Fibroblast of lung (primary cell): ENCODE data around the gene SGCD. TPM values are rescaled to one million over a fixed set of nuclear protein-coding genes. Genes with fewer than 3 reads are reported as not detected.

Experiments used
- DNase-seq, 2 donors: peaks; one replicate each; pipeline versions ENCODE4 v3.0.0 to v3.0.0-alpha.2; 2010; ENCODE audit warnings: low read depth in 2 of 2
- H2AFZ ChIP-seq: 2 replicates; pipeline ENCODE4 v1.5.1; 2012; ENCODE audit warnings: low read length, control low read depth, inconsistent platforms
- H3K27ac ChIP-seq: 2 replicates; pipeline ENCODE4 v1.5.1; 2011; ENCODE audit warnings: low read length, control low read depth; ENCODE audit not compliant: insufficient read depth
- H3K27me3 ChIP-seq: 2 replicates; pipeline ENCODE4 v1.5.1; 2011; ENCODE audit warnings: mild to moderate bottlenecking, low read length; ENCODE audit not compliant: control insufficient read depth, insufficient read depth
- H3K36me3 ChIP-seq: 2 replicates; pipeline ENCODE4 v1.5.1; 2011; ENCODE audit warnings: low read length; ENCODE audit not compliant: control insufficient read depth, insufficient read depth
- H3K4me1 ChIP-seq: 2 replicates; pipeline ENCODE4 v1.5.1; 2011; ENCODE audit warnings: low read length; ENCODE audit not compliant: control insufficient read depth, insufficient read depth; ENCODE audit errors: extremely low read depth
- H3K4me2 ChIP-seq: 2 replicates; pipeline ENCODE4 v1.5.1; 2011; ENCODE audit warnings: low read length, control low read depth; ENCODE audit not compliant: insufficient read depth; ENCODE audit errors: extremely low read depth
- H3K4me3 ChIP-seq, 4 experiments: fragments of 200-600 bp in 1 of 4; sonication (generic) in 1 of 4; replicated peaks in 1 of 4; 2 replicates each; pipeline ENCODE4 v1.5.1; 2011 to 2016; ENCODE audit warnings: low read length in 4 of 4, low read depth in 3 of 4, mild to moderate bottlenecking in 3 of 4, control low read depth in 2 of 4, inconsistent platforms in 1 of 4, mixed read lengths in 1 of 4; ENCODE audit not compliant: insufficient read depth in 1 of 4; ENCODE audit errors: control extremely low read depth in 1 of 4
- H3K79me2 ChIP-seq: 2 replicates; pipeline ENCODE4 v1.5.1; 2012; ENCODE audit warnings: mild to moderate bottlenecking, low read length, inconsistent platforms; ENCODE audit not compliant: control insufficient read depth, insufficient read depth
- H3K9ac ChIP-seq: 2 replicates; pipeline ENCODE4 v1.5.1; 2011; ENCODE audit warnings: mild to moderate bottlenecking, low read length, control low read depth; ENCODE audit not compliant: insufficient read depth
- H3K9me3 ChIP-seq: 2 replicates; pipeline ENCODE4 v1.5.1; 2012; ENCODE audit warnings: low read depth, low read length; ENCODE audit not compliant: control insufficient read depth, insufficient read depth
- H4K20me1 ChIP-seq: 2 replicates; pipeline ENCODE4 v1.5.1; 2011; ENCODE audit warnings: low read length; ENCODE audit not compliant: control insufficient read depth, insufficient read depth; ENCODE audit errors: extremely low read depth
- CTCF ChIP-seq, 2 donors: IDR thresholded peaks in 1 of 2; conservative IDR thresholded peaks in 1 of 2; 1 replicate in 1 of 2; 2 replicates in 1 of 2; pipeline ENCODE4 v1.5.1; 2011 to 2012; ENCODE audit warnings: low read length in 2 of 2, control low read depth in 1 of 2, inconsistent platforms in 1 of 2, low read depth in 1 of 2, mild to moderate bottlenecking in 1 of 2
- EZH2 ChIP-seq: IDR thresholded peaks from 2 replicates; pipeline ENCODE4 v1.5.1; 2012; ENCODE audit warnings: low read length, control low read depth, mild to moderate bottlenecking; ENCODE audit errors: missing control alignments
- polyA plus RNA-seq, 2 donors: library from polyadenylated mRNA; depleted of rRNA in 1 of 2; stranded (reverse) in 1 of 2; unstranded in 1 of 2; fragments of >200 nt; gene quantifications; 2 replicates each; pipeline ENCODE4 v1.2.1, GENCODE V29; 2011 to 2012; ENCODE audit warnings: missing spikeins in 1 of 2
- total RNA-seq: library from RNA; depleted of rRNA; stranded (reverse); fragments of >200 nt; gene quantifications from 2 replicates; pipeline ENCODE4 v1.2.1, GENCODE V29; 2014

The SGCD gene
- total and polyA plus RNA-seq, 2 donors (not counting 1 experiment from before 2014, with no cell fraction given) = 13.3 to 67.5 TPM

GRCh38 chr5:156395306-156395675 lies 68.3 kb downstream of the SGCD start:
- Histone ChIP-seq H3K9me3 (no peaks in the 10 kb centered on the region), H3K4me2 (no peak overlapping the region), H2AFZ (no peak overlapping the region), H3K27me3 (no peaks in the 10 kb centered on the region), H3K4me1 (no peaks in the 10 kb centered on the region), H3K4me3 (no peak overlapping the region), H3K9ac (no peak overlapping the region), H3K79me2 (no peaks in the 10 kb centered on the region), H4K20me1 (no peaks in the 10 kb centered on the region), H3K27ac (no peak overlapping the region), H3K36me3 (no peaks in the 10 kb centered on the region)
- no peak for DNase-seq
- TF ChIP-seq EZH2 = no peak
- no peak for TF ChIP-seq CTCF (conservative IDR thresholded peaks at IDR 0.05 in 1 of 2, IDR thresholded peaks at IDR 0.05 in 1 of 2; ENCODE audit: low read depth in 1 of 2, low read length in 2 of 2)

- Histone ChIP-seq H3K4me3 (no peak overlapping the region), H3K9me3 (no peaks in the 10 kb centered on the region), H3K27ac (no peak overlapping the region), H2AFZ (no peak overlapping the region), H3K4me2 (no peak overlapping the region), H3K4me1 (no peaks in the 10 kb centered on the region), H4K20me1 (no peaks in the 10 kb centered on the region), H3K9ac (no peak overlapping the region), H3K36me3 (no peaks in the 10 kb centered on the region), H3K27me3 (no peaks in the 10 kb centered on the region), H3K79me2 (no peaks in the 10 kb centered on the region)
- DNase-seq = no peak
- TF ChIP-seq CTCF (conservative IDR thresholded peaks at IDR 0.05 in 1 of 2, IDR thresholded peaks at IDR 0.05 in 1 of 2; ENCODE audit: low read depth in 1 of 2, low read length in 2 of 2) (no peak), EZH2 (no peak)
Measured at GRCh38 chr5:156396063-156396829, 69.3 kb downstream of the SGCD start.

- H2AFZ ChIP-seq = no peak overlapping the region
- H3K9ac ChIP-seq = no peak overlapping the region
- H3K36me3 ChIP-seq = no peaks in the 10 kb centered on the region
- no peaks in the 10 kb centered on the region for H3K27me3 ChIP-seq
- no peaks in the 10 kb centered on the region for H3K9me3 ChIP-seq
- no peak for DNase-seq
- TF ChIP-seq CTCF (conservative IDR thresholded peaks at IDR 0.05 in 1 of 2, IDR thresholded peaks at IDR 0.05 in 1 of 2; ENCODE audit: low read depth in 1 of 2, low read length in 2 of 2) (no peak), EZH2 (no peak)
- H4K20me1 ChIP-seq = no peaks in the 10 kb centered on the region
- H3K4me1 ChIP-seq = no peaks in the 10 kb centered on the region
- no peaks in the 10 kb centered on the region for H3K79me2 ChIP-seq
- H3K27ac ChIP-seq = no peak overlapping the region
- H3K4me2 ChIP-seq = no peak overlapping the region
- H3K4me3 ChIP-seq = no peak overlapping the region
Measured at GRCh38 chr5:156396830-156397081, 69.8 kb downstream of the SGCD start.
